ENCODE measurements around the gene AMH. TPM values are rescaled to one million over a fixed set of nuclear protein-coding genes. Genes with fewer than 3 reads are reported as not detected.

The AMH gene
- total and polyA plus RNA-seq, 2 experiments from 2014 or later = 1.9 to 6.8 TPM

- Mint-ChIP-seq H3K36me3 (ENCODE audit: low read depth) (peaks cover 39% of the 10 kb centered on the region), H3K4me3 (no peak overlapping the region; the same call in 2 of the 3 replicates), H3K9me3 (no peaks in the 10 kb centered on the region; the same call in 2 of the 3 replicates), H3K27ac (peak overlapping the region; percentile 81; the same call in 1 of the 2 replicates), H3K4me1 (peaks cover 3% of the 10 kb centered on the region; the same call in 2 of the 3 replicates), H3K27me3 (ENCODE audit: insufficient read depth, low read depth, poor library complexity) (peaks cover 1% of the 10 kb centered on the region)
- no peaks in the 10 kb centered on the region for H3K27me3 ChIP-seq (ENCODE audit: insufficient read depth)
- H3K4me1 ChIP-seq (ENCODE audit: insufficient read depth) = peaks cover 5% of the 10 kb centered on the region; the same call in 1 of the 2 replicates
- H3K9me2 ChIP-seq (ENCODE audit: insufficient read depth) = no peaks in the 10 kb centered on the region
- DNase-seq (ENCODE audit: low spot score) (no peak), ATAC-seq (no peak)
- H2AFZ ChIP-seq = no peak overlapping the region
- H3K79me2 ChIP-seq (replicated peaks; ENCODE audit: insufficient read depth) = no peaks in the 10 kb centered on the region
- no peak overlapping the region for H3K4me2 ChIP-seq
- H3K36me3 ChIP-seq (ENCODE audit: insufficient read depth) = peaks cover 9% of the 10 kb centered on the region; the same call in 1 of the 2 replicates
- 0 out of 2 replicates have a peak, but pooled peaks cover 10% of the 10 kb centered on the region for H4K20me1 ChIP-seq (replicated peaks; ENCODE audit: insufficient read depth)
- no peak overlapping the region for H3K27ac ChIP-seq (ENCODE audit: low read depth)
- H3F3A ChIP-seq (replicated peaks; ENCODE audit: low read depth) = 0 out of 2 replicates have a peak, but pooled peaks cover 2% of the 10 kb centered on the region
- TF ChIP-seq EZH2 (IDR thresholded peaks at IDR 0.05; ENCODE audit: low read depth, unreplicated experiment) = no peak
- no peak for TF ChIP-seq ETS1 (IDR thresholded peaks at IDR 0.05)
- no peak for TF ChIP-seq POLR2AphosphoS5 (IDR thresholded peaks at IDR 0.05; ENCODE audit: low read depth)
- no peak for TF ChIP-seq ZNF462 (CRISPR knock-in tag; IDR thresholded peaks at IDR 0.05)
- no peak for TF ChIP-seq REST (IDR thresholded peaks at IDR 0.05; ENCODE audit: unreplicated experiment)
- TF ChIP-seq ZNF114 (CRISPR knock-in tag; IDR thresholded peaks at IDR 0.05) = no peak
- TF ChIP-seq NANOG (IDR thresholded peaks at IDR 0.05; ENCODE audit: borderline replicate concordance) = no peak
- TF ChIP-seq CREB1 (CRISPR knock-in tag; IDR thresholded peaks at IDR 0.05; ENCODE audit: low read depth) = no peak
- TF ChIP-seq ZNF331 (CRISPR knock-in tag; IDR thresholded peaks at IDR 0.05; ENCODE audit: low read depth) = no peak
- no peak for TF ChIP-seq EZH2phosphoT487 (IDR thresholded peaks at IDR 0.05; ENCODE audit: unreplicated experiment)
- TF ChIP-seq STAT1 (IDR thresholded peaks at IDR 0.05; ENCODE audit: unreplicated experiment) = no peak
- TF ChIP-seq JUNB (IDR thresholded peaks at IDR 0.05; ENCODE audit: unreplicated experiment) = no peak
- no peak for TF ChIP-seq CTCF (conservative IDR thresholded peaks at IDR 0.05; ENCODE audit: low read depth in 2 of 2)
- no peak overlapping the region for H3K4me3 ChIP-seq
Observed at GRCh38 chr19:2210987-2211740, 38.0 kb upstream of the AMH start.

Data from GM23338 (cell line).